ENCODE measurements around the gene AGAP1.

The AGAP1 gene

GRCh38 chr2:235493775-235494715 is at the start of gene AGAP1:
Gene AGAP1, plus strand, starts transcription at chr2:235494043.
- peak within 1 kb of the TSS; percentile 75 for H3K27ac ChIP-seq
- peak within 1 kb of the TSS; percentile 100 for H3K4me2 ChIP-seq

GRCh38 chr2:235444101-235444597 is 49.7 kb upstream of the AGAP1 start:
- Histone ChIP-seq H3K4me3 (no peak overlapping the region), H3K4me1 (peaks cover 48% of the 10 kb centered on the region), H4K20me1 (no peaks in the 10 kb centered on the region), H3K27me3 (no peaks in the 10 kb centered on the region), H3K9ac (no peak overlapping the region), H3K36me3 (no peaks in the 10 kb centered on the region), H3K27ac (peak overlapping the region; percentile 72; the same call in 1 of the 2 replicates), H3K9me3 (peaks cover 12% of the 10 kb centered on the region), H3K4me2 (peak overlapping the region; percentile 77; the same call in 1 of the 2 replicates)
- TF ChIP-seq Cebpa-rat (IDR thresholded peaks at IDR 0.05), result no peak

More at GRCh38 chr2:235493775-235494715, at the start of gene AGAP1:
- peaks cover 44% of the 10 kb centered on the region for H4K20me1 ChIP-seq
- H3K27me3 ChIP-seq, result no peaks in the 10 kb centered on the region
- H3K9me3 ChIP-seq, result no peaks in the 10 kb centered on the region; the same call in 1 of the 2 replicates
- H3K4me3 ChIP-seq, result peak within 1 kb of the TSS; percentile 90
- H3K4me1 ChIP-seq, result peaks cover 52% of the 10 kb centered on the region
- H3K36me3 ChIP-seq, result peaks cover 8% of the 10 kb centered on the region; the same call in 1 of the 2 replicates
- TF ChIP-seq Cebpa-rat (IDR thresholded peaks at IDR 0.05), result no peak
- H3K9ac ChIP-seq, result peak within 1 kb of the TSS; percentile 83

GRCh38 chr2:235445116-235445515 is 48.7 kb upstream of the AGAP1 start:
- Histone ChIP-seq H3K4me3 (0 out of 2 replicates have a peak overlapping the region, but pooled peaks have one; percentile 2), H4K20me1 (no peaks in the 10 kb centered on the region), H3K9me3 (peaks cover 12% of the 10 kb centered on the region), H3K36me3 (no peaks in the 10 kb centered on the region), H3K4me1 (peaks cover 38% of the 10 kb centered on the region), H3K4me2 (peak overlapping the region; percentile 77), H3K27ac (peak overlapping the region; percentile 72), H3K27me3 (no peaks in the 10 kb centered on the region), H3K9ac (peak overlapping the region; percentile 26; the same call in 1 of the 2 replicates)
- TF ChIP-seq Cebpa-rat (IDR thresholded peaks at IDR 0.05), result no peak

GRCh38 chr2:235446082-235446481 is 47.8 kb upstream of the AGAP1 start:
- Histone ChIP-seq H3K27me3 (no peaks in the 10 kb centered on the region), H3K4me1 (peaks cover 29% of the 10 kb centered on the region), H3K4me3 (no peak overlapping the region), H4K20me1 (no peaks in the 10 kb centered on the region), H3K9ac (no peak overlapping the region), H3K9me3 (peaks cover 12% of the 10 kb centered on the region), H3K36me3 (no peaks in the 10 kb centered on the region), H3K4me2 (peak overlapping the region; percentile 77), H3K27ac (0 out of 2 replicates have a peak overlapping the region, but pooled peaks have one; percentile 72)
- no peak for TF ChIP-seq Cebpa-rat (IDR thresholded peaks at IDR 0.05)

- H3K9ac ChIP-seq, result no peak overlapping the region
- no peaks in the 10 kb centered on the region for H3K36me3 ChIP-seq
- H3K4me2 ChIP-seq, result no peak overlapping the region
- H3K27me3 ChIP-seq, result no peaks in the 10 kb centered on the region
- H3K4me1 ChIP-seq, result peaks cover 24% of the 10 kb centered on the region
- no peaks in the 10 kb centered on the region for H4K20me1 ChIP-seq
- H3K27ac ChIP-seq, result no peak overlapping the region
- H3K4me3 ChIP-seq, result no peak overlapping the region
- peaks cover 12% of the 10 kb centered on the region for H3K9me3 ChIP-seq
- TF ChIP-seq Cebpa-rat (IDR thresholded peaks at IDR 0.05), result no peak
Observed at GRCh38 chr2:235447210-235447609, 46.6 kb upstream of the AGAP1 start.

GRCh38 chr2:235449568-235449967 is 44.3 kb upstream of the AGAP1 start:
- peaks cover 19% of the 10 kb centered on the region for H3K4me1 ChIP-seq
- no peaks in the 10 kb centered on the region for H3K9me3 ChIP-seq
- TF ChIP-seq Cebpa-rat (IDR thresholded peaks at IDR 0.05), result no peak

GRCh38 chr2:235453605-235454151 is 40.2 kb upstream of the AGAP1 start:
- no peaks in the 10 kb centered on the region for H3K4me1 ChIP-seq
- H3K27me3 ChIP-seq, result no peaks in the 10 kb centered on the region
- no peak for TF ChIP-seq Cebpa-rat (IDR thresholded peaks at IDR 0.05)

More at GRCh38 chr2:235449568-235449967, 44.3 kb upstream of the AGAP1 start:
- Histone ChIP-seq H3K4me3 (no peak overlapping the region), H3K27ac (no peak overlapping the region), H3K9ac (no peak overlapping the region), H4K20me1 (no peaks in the 10 kb centered on the region), H3K4me2 (no peak overlapping the region), H3K36me3 (no peaks in the 10 kb centered on the region), H3K27me3 (no peaks in the 10 kb centered on the region)

GRCh38 chr2:235458839-235459273 is 35.0 kb upstream of the AGAP1 start:
- TF ChIP-seq Cebpa-rat (IDR thresholded peaks at IDR 0.05), result no peak
- H3K4me2 ChIP-seq, result no peak overlapping the region
- H3K9ac ChIP-seq, result no peak overlapping the region
- peaks cover 15% of the 10 kb centered on the region for H3K9me3 ChIP-seq
- H3K4me1 ChIP-seq, result no peaks in the 10 kb centered on the region
- H4K20me1 ChIP-seq, result no peaks in the 10 kb centered on the region
- peaks cover 3% of the 10 kb centered on the region; the same call in 1 of the 2 replicates for H3K36me3 ChIP-seq
- H3K27me3 ChIP-seq, result no peaks in the 10 kb centered on the region
- H3K4me3 ChIP-seq, result no peak overlapping the region
- no peak overlapping the region for H3K27ac ChIP-seq

More at GRCh38 chr2:235453605-235454151, 40.2 kb upstream of the AGAP1 start:
- peaks cover 3% of the 10 kb centered on the region; the same call in 1 of the 2 replicates for H3K36me3 ChIP-seq
- H3K9me3 ChIP-seq, result peaks cover 15% of the 10 kb centered on the region
- no peak overlapping the region for H3K27ac ChIP-seq
- no peak overlapping the region for H3K4me2 ChIP-seq
- no peak overlapping the region for H3K9ac ChIP-seq
- no peak overlapping the region for H3K4me3 ChIP-seq
- H4K20me1 ChIP-seq, result no peaks in the 10 kb centered on the region

- Histone ChIP-seq H3K27me3 (no peaks in the 10 kb centered on the region), H3K9me3 (peaks cover 15% of the 10 kb centered on the region), H3K27ac (no peak overlapping the region)
Observed at GRCh38 chr2:235460548-235461047, 33.2 kb upstream of the AGAP1 start.

More at GRCh38 chr2:235460548-235461047, 33.2 kb upstream of the AGAP1 start:
- Histone ChIP-seq H3K9ac (no peak overlapping the region), H3K4me1 (no peaks in the 10 kb centered on the region), H3K4me2 (no peak overlapping the region), H3K4me3 (no peak overlapping the region), H4K20me1 (no peaks in the 10 kb centered on the region), H3K36me3 (peaks cover 3% of the 10 kb centered on the region; the same call in 1 of the 2 replicates)
- TF ChIP-seq Cebpa-rat (IDR thresholded peaks at IDR 0.05), result no peak
